OCI-LY7 (cell line): ENCODE data around the gene UPF3A. TPM values are rescaled to one million over a fixed set of nuclear protein-coding genes. Genes with fewer than 3 reads are reported as not detected.

Experiments
- BruUV-seq: library from RNA; stranded (reverse); fragments of 400-500 nt; replicated peaks from 2 replicates; lab custom pipeline; 2021; lab: Mats Ljungman, UMichigan
- CTCF ChIA-PET: fragments of 300-600 bp; sonication (Branson Sonifier 250); formaldehyde crosslinking; loops from one replicate; lab custom pipeline; 2022; ENCODE audit warnings: antibody characterized with exemption; ENCODE audit not compliant: unreplicated experiment; lab: Charles Lee
- POLR2A ChIA-PET: fragments of 300-600 bp; sonication (Branson Sonifier 250); formaldehyde crosslinking; loops from one replicate; lab custom pipeline; 2022; ENCODE audit warnings: antibody characterized with exemption; lab: Charles Lee
- DNase-seq: peaks from one replicate; pipeline ENCODE4 v3.0.0-alpha.2; 2015; ENCODE audit warnings: low spot score
- H2AFZ ChIP-seq: fragments of 200-600 bp; sonication (generic), shearing (Covaris generic); 2 replicates; pipeline ENCODE4 v1.6.1; 2014; ENCODE audit warnings: mild to moderate bottlenecking, antibody characterized with exemption, low read length, moderate library complexity
- H3K27ac ChIP-seq: fragments of 200-600 bp; sonication (generic); 2 replicates; pipeline ENCODE4 v1.5.1; 2014; ENCODE audit warnings: mixed run types, low read depth, mild to moderate bottlenecking, moderate library complexity, low read length, inconsistent platforms; ENCODE audit not compliant: poor library complexity, severe bottlenecking
- H3K36me3 ChIP-seq: fragments of 200-600 bp; sonication (generic); 2 replicates; pipeline ENCODE4 v1.6.1; 2014; ENCODE audit warnings: mild to moderate bottlenecking, antibody characterized with exemption, low read length, moderate library complexity, mixed read lengths; ENCODE audit not compliant: insufficient read depth
- H3K4me1 ChIP-seq: fragments of 200-600 bp; sonication (generic); 2 replicates; pipeline ENCODE4 v1.5.1; 2014; ENCODE audit warnings: mild to moderate bottlenecking, low read length; ENCODE audit not compliant: insufficient read depth, poor library complexity, severe bottlenecking
- H3K4me2 ChIP-seq: fragments of 200-600 bp; sonication (generic); 2 replicates; pipeline ENCODE4 v1.6.1; 2014; ENCODE audit warnings: mild to moderate bottlenecking, low read length
- H3K4me3 ChIP-seq: fragments of 200-600 bp; sonication (generic); 2 replicates; pipeline ENCODE4 v1.5.1; 2014; ENCODE audit warnings: mild to moderate bottlenecking, low read depth, low read length; ENCODE audit not compliant: poor library complexity, severe bottlenecking
- H3K79me2 ChIP-seq: fragments of 200-600 bp; sonication (generic); 2 replicates; pipeline ENCODE4 v1.6.1; 2016; ENCODE audit warnings: low read depth, mild to moderate bottlenecking, low read length, moderate library complexity, mixed read lengths; ENCODE audit not compliant: insufficient read depth
- H3K9me2 ChIP-seq: fragments of 200-600 bp; sonication (generic); 2 replicates; pipeline ENCODE4 v1.6.1; 2016; ENCODE audit warnings: mild to moderate bottlenecking, low read length, mixed read lengths; ENCODE audit not compliant: insufficient read depth
- H3K9me3 ChIP-seq: fragments of 200-600 bp; sonication (generic); 2 replicates; pipeline ENCODE4 v1.6.1; 2014; ENCODE audit warnings: mild to moderate bottlenecking, mixed run types, low read length, mixed read lengths
- H4K20me1 ChIP-seq: fragments of 200-600 bp; sonication (generic); 2 replicates; pipeline ENCODE4 v1.6.1; 2014; ENCODE audit warnings: mild to moderate bottlenecking, antibody characterized with exemption, low read length, moderate library complexity, mixed read lengths; ENCODE audit not compliant: insufficient read depth
- EZH2phosphoT487 ChIP-seq: fragments of 200-600 bp; sonication (generic); IDR thresholded peaks from 2 replicates; pipeline ENCODE4 v1.6.1; 2018; ENCODE audit warnings: low read depth, borderline replicate concordance, mild to moderate bottlenecking, mixed run types, antibody characterized with exemption, low read length, moderate library complexity, mixed read lengths
- intact Hi-C: fragments of 100-400 bp; cut with micrococcal nuclease; formaldehyde crosslinking; loops from one replicate; pipeline ENCODE4 v1.10.0; 2022; ENCODE audit not compliant: unreplicated experiment
- total RNA-seq, 2 experiments: library from RNA; depleted of rRNA in 1 of 2; stranded (reverse); fragments of >200 nt in 1 of 2; shearing (Covaris generic) in 1 of 2; gene quantifications; 2 replicates each; pipeline ENCODE4 v1.2.3, GENCODE V29; 2014 to 2022
- TF ChIP-seq, protein P1 (sequence below): fragments of 200-600 bp; sonication (generic); conservative IDR thresholded peaks from 2 replicates; pipeline ENCODE4 v1.5.1; 2014; ENCODE audit warnings: mild to moderate bottlenecking, antibody characterized with exemption, low read length, moderate library complexity, mixed read lengths

The UPF3A gene
- total RNA-seq, 2 experiments from 2014 or later = 27.8 to 55.4 TPM

DNA sequence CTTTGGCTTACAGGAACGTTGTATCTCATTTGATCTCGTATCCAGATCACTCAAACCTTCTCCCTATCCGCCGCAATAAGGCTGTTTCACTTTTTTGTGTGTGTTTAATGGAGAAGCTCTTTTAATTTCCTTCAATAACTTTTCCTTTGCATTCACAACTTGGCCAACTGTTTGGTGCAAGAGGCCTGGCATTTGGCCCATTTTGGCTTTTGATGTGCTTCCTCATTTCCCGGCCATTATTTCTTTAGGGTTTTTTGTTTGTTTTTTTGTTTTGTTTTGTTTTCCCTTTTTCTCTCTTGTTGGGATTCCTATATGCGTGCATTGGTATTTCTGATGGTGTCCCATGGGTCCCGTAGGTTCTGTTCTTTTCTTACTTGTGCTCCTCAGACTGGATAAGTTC is 6.1 kb upstream of the UPF3A start:
- Histone ChIP-seq H4K20me1 (no peaks in the 10 kb centered on the region), H3K4me3 (no peak overlapping the region), H3K9me3 (no peaks in the 10 kb centered on the region), H3K79me2 (no peaks in the 10 kb centered on the region), H3K27ac (no peak overlapping the region), H3K9me2 (no peaks in the 10 kb centered on the region), H3K36me3 (peaks cover 55% of the 10 kb centered on the region), H3K4me2 (no peak overlapping the region), H3K4me1 (peaks cover 13% of the 10 kb centered on the region), H2AFZ (no peak overlapping the region)
- BruUV-seq = no TSS peak
- intact Hi-C loops = no loop called here
- ChIA-PET POLR2A (no interaction called here), CTCF (no interaction called here)
- no peak for DNase-seq
- no peak for TF ChIP-seq EZH2phosphoT487

DNA sequence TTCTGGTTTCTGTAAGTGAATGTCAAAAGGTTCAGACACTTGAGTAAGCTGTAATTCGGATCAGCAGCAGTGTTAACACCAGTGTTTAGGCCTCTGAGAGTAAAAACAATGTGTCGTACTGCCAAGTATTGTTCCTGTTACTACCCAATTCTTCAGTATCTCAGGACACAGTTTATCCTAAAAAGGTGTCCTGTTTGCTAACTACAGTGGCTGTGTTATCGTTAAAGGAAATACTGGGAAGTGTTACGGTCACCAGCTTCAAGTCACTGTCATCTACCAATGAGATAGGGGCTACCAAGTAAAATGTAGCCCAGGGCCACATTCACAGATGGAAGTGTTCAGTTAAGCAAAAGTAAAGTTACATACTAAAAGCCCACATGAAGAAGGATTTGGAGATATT is 2.3 kb upstream of the UPF3A start:
- POLR2A ChIA-PET = interaction anchor here (0.7 to 1.4 kb wide), 7 partner anchors 9 to 792 kb away, joined by 3 to 7 read pairs (median 3); no protein-coding TSS in a partner anchor
- TF ChIP-seq, protein P1, sequence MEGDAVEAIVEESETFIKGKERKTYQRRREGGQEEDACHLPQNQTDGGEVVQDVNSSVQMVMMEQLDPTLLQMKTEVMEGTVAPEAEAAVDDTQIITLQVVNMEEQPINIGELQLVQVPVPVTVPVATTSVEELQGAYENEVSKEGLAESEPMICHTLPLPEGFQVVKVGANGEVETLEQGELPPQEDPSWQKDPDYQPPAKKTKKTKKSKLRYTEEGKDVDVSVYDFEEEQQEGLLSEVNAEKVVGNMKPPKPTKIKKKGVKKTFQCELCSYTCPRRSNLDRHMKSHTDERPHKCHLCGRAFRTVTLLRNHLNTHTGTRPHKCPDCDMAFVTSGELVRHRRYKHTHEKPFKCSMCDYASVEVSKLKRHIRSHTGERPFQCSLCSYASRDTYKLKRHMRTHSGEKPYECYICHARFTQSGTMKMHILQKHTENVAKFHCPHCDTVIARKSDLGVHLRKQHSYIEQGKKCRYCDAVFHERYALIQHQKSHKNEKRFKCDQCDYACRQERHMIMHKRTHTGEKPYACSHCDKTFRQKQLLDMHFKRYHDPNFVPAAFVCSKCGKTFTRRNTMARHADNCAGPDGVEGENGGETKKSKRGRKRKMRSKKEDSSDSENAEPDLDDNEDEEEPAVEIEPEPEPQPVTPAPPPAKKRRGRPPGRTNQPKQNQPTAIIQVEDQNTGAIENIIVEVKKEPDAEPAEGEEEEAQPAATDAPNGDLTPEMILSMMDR = no peak
- no peak for TF ChIP-seq EZH2phosphoT487

DNA sequence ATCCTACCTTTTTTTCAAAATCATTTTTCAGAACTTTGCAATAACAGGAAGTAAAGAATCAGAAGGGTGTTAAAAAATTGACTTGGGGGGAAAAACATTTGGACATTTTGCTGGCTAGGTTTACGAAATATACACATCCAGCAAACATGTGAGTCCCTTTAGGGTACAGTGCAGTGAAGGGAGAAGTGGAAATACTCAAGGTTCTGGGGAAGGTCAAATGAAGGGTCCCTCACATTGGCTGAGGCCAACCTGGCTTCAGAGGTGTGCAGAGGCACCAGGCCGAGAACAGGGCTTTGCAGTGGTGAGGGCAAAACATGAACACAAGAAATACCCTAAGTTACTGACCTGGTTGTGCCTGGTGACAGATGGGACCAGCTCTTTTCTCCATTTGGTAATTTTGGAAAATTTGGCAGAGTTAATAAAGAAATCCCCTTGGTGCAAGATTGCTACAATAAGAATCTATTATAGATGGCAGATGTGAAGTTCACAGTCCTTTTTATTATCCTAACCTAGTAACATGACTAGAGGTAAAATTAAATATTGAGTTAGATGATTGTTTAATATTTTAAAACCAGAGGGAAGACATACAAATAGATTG is 1.5 kb upstream of the UPF3A start:
- POLR2A ChIA-PET = interaction anchor here (0.7 to 1.4 kb wide), 6 partner anchors 10 to 55 kb away, joined by 3 to 7 read pairs (median 3); no protein-coding TSS in a partner anchor
- DNase-seq = peak; percentile 16
- intact Hi-C loops = loop anchor here (1.0 to 2.0 kb wide), 3 partner anchors 19 to 45 kb away; partner anchors contain the start of genes CDC16 and CHAMP1
- TF ChIP-seq, protein P1 = no peak
- TF ChIP-seq EZH2phosphoT487 = no peak
- Histone ChIP-seq H4K20me1 (no peaks in the 10 kb centered on the region), H3K9me2 (no peaks in the 10 kb centered on the region), H3K4me2 (peak overlapping the region; percentile 77), H3K36me3 (peaks cover 40% of the 10 kb centered on the region), H3K79me2 (peaks cover 19% of the 10 kb centered on the region), H3K27ac (peak overlapping the region; percentile 86), H3K4me1 (peaks cover 20% of the 10 kb centered on the region), H3K9me3 (no peaks in the 10 kb centered on the region), H3K4me3 (no peak overlapping the region), H2AFZ (no peak overlapping the region)
- CTCF ChIA-PET = no interaction called here
- no TSS peak for BruUV-seq

More for the DNA sequence above, 2.3 kb upstream of the UPF3A start:
- peak overlapping the region; percentile 77; the same call in 1 of the 2 replicates for H3K4me2 ChIP-seq
- no peaks in the 10 kb centered on the region for H3K9me2 ChIP-seq
- CTCF ChIA-PET = interaction anchor here (0.5 kb wide), 1 partner anchor 11 kb away, joined by 3 read pairs; no protein-coding TSS in a partner anchor
- peaks cover 18% of the 10 kb centered on the region for H3K79me2 ChIP-seq
- peaks cover 20% of the 10 kb centered on the region for H3K4me1 ChIP-seq
- no peak overlapping the region for H2AFZ ChIP-seq
- no peaks in the 10 kb centered on the region for H3K9me3 ChIP-seq
- no TSS peak for BruUV-seq
- H3K27ac ChIP-seq = peak overlapping the region; percentile 86
- intact Hi-C loops = no loop called here
- no peaks in the 10 kb centered on the region for H4K20me1 ChIP-seq
- DNase-seq = no peak
- peaks cover 37% of the 10 kb centered on the region; the same call in 1 of the 2 replicates for H3K36me3 ChIP-seq
- H3K4me3 ChIP-seq = no peak overlapping the region
